IMR-90 (cell line): ENCODE results near the gene TAAR9. TPM values are rescaled to one million over a fixed set of nuclear protein-coding genes. Genes with fewer than 3 reads are reported as not detected.
A peak's percentile ranks its signal among the peaks of the same experiment; 100 is the strongest.

Experiments used
- ATAC-seq: fragments of 200-7000 bp; cut with Tn5 transposase; 2 replicates; pipeline ENCODE4 v1.9.1; 2020; ENCODE audit warnings: low read depth, mild to moderate bottlenecking, moderate library complexity
- BruUV-seq: library from RNA; stranded (reverse); fragments of 400-500 nt; replicated peaks from 2 replicates; lab custom pipeline; 2021; lab: Mats Ljungman, UMichigan
- CTCF ChIA-PET: fragments of 300-600 bp; formaldehyde crosslinking; extraction: SDS; loops from one replicate; lab custom pipeline; 2021; ENCODE audit warnings: antibody characterized with exemption; lab: Yijun Ruan, JAX
- POLR2A ChIA-PET: fragments of 300-600 bp; sonication (Branson Sonifier 250); formaldehyde crosslinking; loops from one replicate; lab custom pipeline; 2022; ENCODE audit warnings: antibody characterized with exemption; ENCODE audit not compliant: unreplicated experiment; lab: Charles Lee
- DNase-seq: peaks from one replicate; pipeline ENCODE4 v3.0.0; 2013
- H2AFZ ChIP-seq: replicated peaks from 2 replicates; pipeline ENCODE3; 2013; ENCODE audit warnings: low read length, mild to moderate bottlenecking; ENCODE audit not compliant: poor library complexity
- H2AK5ac ChIP-seq: 2 replicates; pipeline ENCODE4 v1.6.1; 2013; ENCODE audit warnings: low read depth, low read length, inconsistent platforms
- H2AK9ac ChIP-seq: replicated peaks from 2 replicates; pipeline ENCODE3; 2013; ENCODE audit warnings: mild to moderate bottlenecking, low read depth, low read length, moderate library complexity; ENCODE audit not compliant: poor library complexity
- H2BK120ac ChIP-seq: 2 replicates; pipeline ENCODE4 v1.6.1; 2013; ENCODE audit warnings: low read depth, low read length, inconsistent platforms
- H2BK15ac ChIP-seq: 3 replicates; pipeline ENCODE4 v1.6.1; 2013; ENCODE audit warnings: low read depth, low read length, inconsistent platforms
- H2BK20ac ChIP-seq: 2 replicates; pipeline ENCODE4 v1.6.1; 2013; ENCODE audit warnings: low read depth, mild to moderate bottlenecking, inconsistent platforms, low read length, moderate library complexity
- H2BK5ac ChIP-seq: 2 replicates; pipeline ENCODE4 v1.6.1; 2013; ENCODE audit warnings: mild to moderate bottlenecking, low read depth, low read length, inconsistent platforms; ENCODE audit not compliant: poor library complexity, severe bottlenecking
- H3K14ac ChIP-seq: replicated peaks from 2 replicates; pipeline ENCODE4 v1.6.1; 2013; ENCODE audit warnings: low read depth, low read length, inconsistent platforms
- H3K18ac ChIP-seq: 2 replicates; pipeline ENCODE4 v1.6.1; 2013; ENCODE audit warnings: low read depth, low read length, control low read depth
- H3K23ac ChIP-seq: 2 replicates; pipeline ENCODE4 v1.6.1; 2013; ENCODE audit warnings: low read depth, low read length, inconsistent platforms
- H3K27ac ChIP-seq: 2 replicates; pipeline ENCODE4 v1.5.1; 2013; ENCODE audit warnings: mild to moderate bottlenecking, control low read depth, low read length; ENCODE audit not compliant: insufficient read depth
- H3K27me3 ChIP-seq: 2 replicates; pipeline ENCODE4 v1.6.1; 2013; ENCODE audit warnings: low read length; ENCODE audit not compliant: control insufficient read depth, insufficient read depth
- H3K36me3 ChIP-seq: 2 replicates; pipeline ENCODE4 v1.6.1; 2013; ENCODE audit warnings: low read length, mixed read lengths; ENCODE audit not compliant: control insufficient read depth, insufficient read depth
- H3K4ac ChIP-seq: 2 replicates; pipeline ENCODE4 v1.6.1; 2013; ENCODE audit warnings: low read depth, low read length, inconsistent platforms
- H3K4me1 ChIP-seq: 2 replicates; pipeline ENCODE4 v1.6.1; 2013; ENCODE audit warnings: low read length, mixed read lengths; ENCODE audit not compliant: control insufficient read depth, insufficient read depth
- H3K4me2 ChIP-seq: 2 replicates; pipeline ENCODE4 v1.6.1; 2013; ENCODE audit warnings: low read depth, mild to moderate bottlenecking, control low read depth, low read length, moderate library complexity
- H3K4me3 ChIP-seq: 2 replicates; pipeline ENCODE4 v1.5.1; 2013; ENCODE audit warnings: low read depth, mild to moderate bottlenecking, control low read depth, low read length, moderate library complexity; ENCODE audit not compliant: insufficient read depth
- H3K56ac ChIP-seq: 2 replicates; pipeline ENCODE4 v1.6.1; 2013; ENCODE audit warnings: low read length, inconsistent platforms; ENCODE audit not compliant: insufficient read depth; ENCODE audit errors: extremely low read depth
- H3K79me1 ChIP-seq, 2 experiments: 2 replicates each; pipeline ENCODE4 v1.6.1; 2013; ENCODE audit warnings: low read length in 2 of 2, inconsistent platforms in 1 of 2, low read depth in 1 of 2
- H3K9ac ChIP-seq: 2 replicates; pipeline ENCODE4 v1.6.1; 2013; ENCODE audit warnings: low read depth, low read length, control low read depth
- H3K9me1 ChIP-seq: 2 replicates; pipeline ENCODE4 v1.6.1; 2013; ENCODE audit warnings: low read length, inconsistent platforms; ENCODE audit not compliant: insufficient read depth
- H3K9me3 ChIP-seq: 2 replicates; pipeline ENCODE4 v1.6.1; 2013; ENCODE audit warnings: low read length; ENCODE audit not compliant: control insufficient read depth, insufficient read depth
- H4K20me1 ChIP-seq: 2 replicates; pipeline ENCODE4 v1.6.1; 2013; ENCODE audit warnings: low read length, inconsistent platforms; ENCODE audit not compliant: insufficient read depth
- H4K5ac ChIP-seq: 2 replicates; pipeline ENCODE4 v1.6.1; 2013; ENCODE audit warnings: mild to moderate bottlenecking, low read depth, low read length, control low read depth
- H4K8ac ChIP-seq, 2 experiments: 2 replicates each; pipeline ENCODE4 v1.6.1; 2013; ENCODE audit warnings: low read depth in 2 of 2, low read length in 2 of 2, control low read depth in 1 of 2, inconsistent platforms in 1 of 2
- H4K91ac ChIP-seq: 2 replicates; pipeline ENCODE4 v1.6.1; 2013; ENCODE audit warnings: low read depth, low read length, inconsistent platforms; ENCODE audit not compliant: insufficient read depth
- BHLHE40 ChIP-seq: fragments of 150-350 bp; IDR thresholded peaks from 2 replicates; pipeline ENCODE4 v1.6.1; 2016; ENCODE audit warnings: mild to moderate bottlenecking, low read depth, low read length
- CEBPB ChIP-seq: IDR thresholded peaks from 2 replicates; pipeline ENCODE4 v1.6.1; 2012; ENCODE audit warnings: low read depth, low read length, improper control_type of control experiment
- MAFK ChIP-seq: IDR thresholded peaks from 2 replicates; pipeline ENCODE4 v1.6.1; 2012; ENCODE audit warnings: low read depth, low read length, improper control_type of control experiment
- MAZ ChIP-seq: IDR thresholded peaks from 2 replicates; pipeline ENCODE4 v1.6.1; 2012; ENCODE audit warnings: low read depth, mild to moderate bottlenecking, low read length, improper control_type of control experiment, moderate library complexity, borderline replicate concordance
- NFE2L2 ChIP-seq: fragments of 150-350 bp; IDR thresholded peaks from 2 replicates; pipeline ENCODE4 v1.6.1; 2016; ENCODE audit warnings: low read depth, mild to moderate bottlenecking, low read length
- POLR2A ChIP-seq: IDR thresholded peaks from 2 replicates; pipeline ENCODE4 v1.6.1; 2012; ENCODE audit warnings: mild to moderate bottlenecking, low read depth, low read length
- RFX5 ChIP-seq: IDR thresholded peaks from 2 replicates; pipeline ENCODE4 v1.8.0; 2012; ENCODE audit warnings: low read depth, mild to moderate bottlenecking, low read length, moderate library complexity
- SMC3 ChIP-seq: fragments of 150-350 bp; IDR thresholded peaks from 2 replicates; pipeline ENCODE4 v1.6.1; 2016; ENCODE audit warnings: low read depth, mild to moderate bottlenecking, antibody characterized with exemption, low read length, moderate library complexity
- WGBS, 2 experiments: methylation state at CpG; one replicate each; pipeline versions ENCODE4 v1.1.5 to v1.1.7; 2013; ENCODE audit warnings: missing lambda C conversion rate in 2 of 2; ENCODE audit not compliant: insufficient read length in 1 of 2; ENCODE audit errors: extremely low coverage in 2 of 2; 5-methylcytosine and 5-hydroxymethylcytosine counted together
- dilution Hi-C: fragments of 300-500 bp; cut with HindIII; formaldehyde crosslinking; loops from one replicate; pipeline ENCODE4 v1.14.3; 2018; ENCODE audit warnings: low sequenced_read_pairs; ENCODE audit not compliant: unreplicated experiment
- in situ Hi-C: fragments of 300-500 bp; cut with MboI; formaldehyde crosslinking; loops from 3 replicates; pipeline ENCODE4 v1.14.3; 2019; ENCODE audit warnings: low sequenced_read_pairs, inconsistent platforms, mixed read lengths
- intact Hi-C: fragments of 100-400 bp; cut with micrococcal nuclease; formaldehyde crosslinking; loops from 2 replicates; pipeline ENCODE4 v1.10.0; 2022
- polyA plus RNA-seq, 3 experiments: library from polyadenylated mRNA; depleted of rRNA; stranded (reverse); fragments of >200 nt; gene quantifications; 2 replicates each; pipeline ENCODE4 v1.2.3, GENCODE V29; 2012; ENCODE audit warnings: low replicate concordance in 1 of 3
- total RNA-seq: library from RNA; depleted of rRNA; stranded (reverse); fragments of >200 nt; gene quantifications from 2 replicates; pipeline ENCODE4 v1.2.3, GENCODE V29; 2012

Gene TAAR9
- total and polyA plus RNA-seq, 2 of the 4 experiments (the other 2 are of a cell fraction): not detected

DNA sequence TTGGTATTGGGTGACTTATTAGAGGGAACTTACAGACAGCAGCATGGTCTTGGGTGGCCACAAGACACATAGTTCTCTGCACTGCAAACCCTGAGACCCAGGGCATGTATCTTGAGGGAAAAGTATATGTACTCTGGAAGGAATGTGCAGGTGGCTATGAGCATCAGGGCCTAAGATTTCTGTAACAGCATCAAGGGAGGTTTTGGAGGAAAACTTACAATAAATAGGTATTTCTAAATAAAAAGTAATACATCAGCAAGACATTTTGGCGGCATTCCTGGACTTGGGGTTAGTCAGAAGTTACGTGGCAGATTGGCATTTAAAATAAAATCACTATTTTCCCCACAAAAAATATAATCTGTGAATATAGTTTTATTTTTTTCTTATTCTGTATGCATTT is 17.1 kb upstream of the TAAR9 start:
- H3K4ac ChIP-seq: no peak overlapping the region
- POLR2A ChIA-PET: no interaction called here
- H2BK5ac ChIP-seq: no peak overlapping the region
- peak; percentile 44 for DNase-seq
- H3K4me1 ChIP-seq: no peaks in the 10 kb centered on the region
- in situ Hi-C loops: no loop called here
- BruUV-seq: no TSS peak
- H3K56ac ChIP-seq: no peak overlapping the region
- no peak overlapping the region for H2AFZ ChIP-seq
- H3K9me3 ChIP-seq: peaks cover 6% of the 10 kb centered on the region; the same call in 1 of the 2 replicates
- H3K4me2 ChIP-seq: no peak overlapping the region
- no peak overlapping the region for H2AK5ac ChIP-seq
- no peak overlapping the region for H2AK9ac ChIP-seq
- H3K9ac ChIP-seq: no peak overlapping the region
- no peaks in the 10 kb centered on the region for H3K36me3 ChIP-seq
- ATAC-seq: no peak
- intact Hi-C loops: no loop called here
- CTCF ChIA-PET: no interaction called here
- no peak overlapping the region for H3K23ac ChIP-seq
- H3K79me1 ChIP-seq: no peaks in the 10 kb centered on the region
- TF ChIP-seq MAZ: no peak
- TF ChIP-seq POLR2A: no peak
- no peak for TF ChIP-seq MAFK
- no peak for TF ChIP-seq BHLHE40
- TF ChIP-seq SMC3: no peak
- TF ChIP-seq CEBPB: no peak
- TF ChIP-seq RFX5: no peak
- no peak for TF ChIP-seq NFE2L2
- dilution Hi-C loops: no loop called here
- H4K20me1 ChIP-seq: no peaks in the 10 kb centered on the region
- no peak overlapping the region for H2BK15ac ChIP-seq
- H2BK120ac ChIP-seq: no peak overlapping the region
- H3K27ac ChIP-seq: no peak overlapping the region
- no peak overlapping the region for H4K5ac ChIP-seq
- H3K4me3 ChIP-seq: no peak overlapping the region
- H3K27me3 ChIP-seq: peaks cover 26% of the 10 kb centered on the region
- H4K91ac ChIP-seq: no peak overlapping the region
- H3K18ac ChIP-seq: no peak overlapping the region
- no peak overlapping the region for H3K14ac ChIP-seq
- WGBS, 2 experiments: no CpG with 5 or more reads among the region's 2 CpGs
- no peak overlapping the region for H4K8ac ChIP-seq
- H3K9me1 ChIP-seq: no peaks in the 10 kb centered on the region
- no peak overlapping the region for H2BK20ac ChIP-seq
